NCI-H1092 (cell line): ENCODE data around the gene RAD51B.
A peak's percentile ranks its signal among the peaks of the same experiment; 100 is the strongest.
"Not testable (repeated sequence)": the region's sequence is repeated elsewhere in the genome, so short reads cannot be mapped to it uniquely, and the experiment has no call there.

ENCODE experiments used
- DNase-seq: peaks from one replicate; lab custom pipeline; 2025; lab: John Stamatoyannopoulos, UW

RAD51B gene

DNA sequence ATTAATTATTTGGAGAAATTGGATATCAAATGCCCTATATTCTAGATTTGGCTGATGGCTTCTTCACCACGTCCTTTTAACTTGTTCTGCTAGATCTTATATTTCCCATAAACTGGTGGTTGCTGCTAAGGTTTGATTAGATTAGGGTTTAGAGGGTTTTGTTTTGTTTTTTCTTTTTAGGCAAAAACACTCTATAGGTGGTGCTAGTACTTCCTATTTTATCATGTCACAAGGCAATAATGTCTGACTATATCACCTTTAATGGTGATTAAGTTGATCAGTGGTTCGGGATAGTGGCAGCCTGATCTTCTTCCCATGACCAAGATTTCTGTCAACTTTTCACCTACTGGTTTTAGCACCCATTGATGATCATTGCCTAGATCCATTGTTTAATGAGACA is 455.1 kb downstream of the RAD51B start:
- no peak for DNase-seq

DNA sequence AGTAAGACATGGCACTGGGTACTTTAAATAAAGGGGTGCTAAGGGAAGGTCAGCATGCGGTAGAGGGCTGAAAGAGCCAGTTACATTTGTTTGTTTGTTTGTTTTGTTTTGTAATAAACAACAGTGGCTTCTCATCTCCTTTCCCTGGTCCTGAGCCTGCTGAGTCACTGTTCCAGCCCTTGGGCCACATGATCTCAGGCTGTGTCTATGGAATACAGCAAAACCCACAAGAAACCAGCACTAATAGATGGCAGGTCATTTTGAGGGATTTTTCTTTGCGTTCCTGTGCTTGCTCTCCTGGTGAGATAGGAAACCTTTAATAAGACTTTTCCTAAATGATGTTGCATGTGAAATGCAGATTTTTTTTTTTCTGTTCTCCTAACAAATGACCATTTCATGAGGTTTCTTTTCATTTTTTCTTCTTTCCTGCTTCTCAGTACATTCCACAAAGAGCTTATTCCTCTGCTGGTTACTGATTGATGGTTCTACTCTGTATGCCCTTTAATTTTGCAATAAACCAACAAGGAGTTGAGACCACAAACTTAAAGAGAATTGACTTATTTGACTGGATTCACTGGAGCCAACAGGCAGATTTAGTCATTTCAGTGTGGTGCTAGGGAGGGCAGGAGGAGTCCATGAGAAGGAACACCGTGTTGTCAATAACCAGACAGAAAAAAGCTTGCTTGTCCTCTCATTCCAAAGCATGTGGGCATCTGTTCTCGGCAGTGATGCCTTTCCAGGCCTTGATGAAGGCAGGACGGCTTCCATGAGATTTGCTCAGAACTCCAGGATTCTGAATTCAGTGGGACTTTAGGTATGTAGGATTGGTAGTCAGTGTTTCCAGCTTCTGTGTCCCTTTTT is 459.2 kb downstream of the RAD51B start:
- no peak for DNase-seq

- no peak for DNase-seq
Measured at GRCh38 chr14:68279437-68279720, 459.8 kb downstream of the RAD51B start.

- no peak for DNase-seq
Measured at GRCh38 chr14:68279777-68280233, 460.2 kb downstream of the RAD51B start.

- DNase-seq: no peak
Measured at GRCh38 chr14:68281497-68281896, 461.9 kb downstream of the RAD51B start.

GRCh38 chr14:68282479-68283377 is 463.1 kb downstream of the RAD51B start:
- DNase-seq: no peak

- DNase-seq: no peak
Measured at GRCh38 chr14:68283378-68284123, 464.0 kb downstream of the RAD51B start.

- DNase-seq: no peak
Measured at GRCh38 chr14:68284333-68284732, 464.8 kb downstream of the RAD51B start.

DNA sequence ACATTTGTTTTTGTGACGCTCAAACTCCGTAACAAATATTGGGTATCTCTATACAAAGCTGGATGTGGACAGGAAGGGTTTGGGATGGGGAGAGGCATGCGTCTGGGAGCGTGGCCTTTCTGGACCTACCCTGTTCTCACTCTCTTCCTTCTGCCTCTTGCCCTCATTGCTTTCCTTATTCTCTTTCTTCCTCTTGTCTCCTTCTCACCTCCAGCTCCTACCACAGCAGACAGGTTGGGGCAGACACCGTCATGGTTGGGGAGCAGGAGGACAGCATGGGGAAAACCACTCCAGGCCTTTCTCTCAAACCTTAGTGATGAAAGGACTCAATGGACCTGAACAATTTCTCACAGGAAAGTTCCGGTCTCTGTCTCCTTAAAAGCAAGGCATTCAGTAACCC is 465.3 kb downstream of the RAD51B start:
- no peak for DNase-seq

DNA sequence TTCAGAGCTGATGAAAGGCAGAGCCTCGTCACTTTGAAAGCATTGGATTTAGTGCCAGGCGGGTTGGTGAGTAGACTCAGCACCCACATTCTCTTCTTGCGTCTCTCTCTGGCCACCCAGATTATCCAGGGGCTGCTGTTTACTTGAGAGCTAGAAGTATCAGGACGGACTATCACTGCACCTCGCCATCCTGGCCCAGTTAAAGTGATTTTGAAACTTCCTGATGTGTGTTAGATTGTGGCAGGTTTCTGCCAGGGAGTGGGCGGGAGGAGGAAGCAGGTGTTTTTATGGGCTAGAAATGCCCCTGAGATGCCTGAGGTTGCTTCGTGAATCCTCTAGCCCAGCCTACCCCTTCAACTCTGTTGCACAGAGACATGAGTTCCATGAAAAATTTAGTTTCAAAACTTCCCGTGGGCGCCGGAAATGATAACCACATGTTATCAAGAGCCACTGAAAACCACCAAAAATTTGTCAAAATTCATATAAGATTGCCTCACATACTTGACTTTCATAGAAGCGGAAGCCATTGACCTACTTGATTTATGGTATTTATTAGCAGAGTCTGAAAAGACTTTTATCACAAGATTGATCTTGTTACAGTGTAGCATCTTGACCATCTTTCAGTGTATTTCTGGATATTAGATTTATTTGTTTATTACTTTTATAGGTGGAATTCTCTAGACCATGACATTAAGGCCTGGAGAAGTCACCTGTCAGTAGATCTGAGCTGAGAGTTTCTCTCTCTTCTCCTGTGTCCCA is 466.0 kb downstream of the RAD51B start:
- no peak for DNase-seq

GRCh38 chr14:68286667-68287066 is 467.1 kb downstream of the RAD51B start:
- no peak for DNase-seq

DNA sequence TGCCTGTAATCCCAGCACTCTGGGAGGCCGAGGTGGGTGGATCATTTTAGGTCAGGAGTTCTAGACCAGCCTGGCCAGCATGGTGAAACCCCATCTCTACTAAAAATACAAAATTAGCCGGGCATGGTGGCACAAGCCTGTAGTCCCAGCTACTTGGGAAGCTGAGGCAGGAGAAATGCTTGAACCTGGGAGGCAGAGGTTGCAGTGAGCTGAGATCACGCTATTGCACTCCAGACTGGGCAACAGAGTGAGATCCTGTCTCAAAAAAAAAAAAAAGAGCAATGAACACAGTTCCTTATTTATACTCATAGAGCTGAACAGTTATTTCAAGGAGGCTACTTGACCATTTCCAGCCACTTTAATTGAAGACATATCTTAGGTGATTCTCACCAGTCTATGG is 469.9 kb downstream of the RAD51B start:
- DNase-seq: not testable (repeated sequence)

DNA sequence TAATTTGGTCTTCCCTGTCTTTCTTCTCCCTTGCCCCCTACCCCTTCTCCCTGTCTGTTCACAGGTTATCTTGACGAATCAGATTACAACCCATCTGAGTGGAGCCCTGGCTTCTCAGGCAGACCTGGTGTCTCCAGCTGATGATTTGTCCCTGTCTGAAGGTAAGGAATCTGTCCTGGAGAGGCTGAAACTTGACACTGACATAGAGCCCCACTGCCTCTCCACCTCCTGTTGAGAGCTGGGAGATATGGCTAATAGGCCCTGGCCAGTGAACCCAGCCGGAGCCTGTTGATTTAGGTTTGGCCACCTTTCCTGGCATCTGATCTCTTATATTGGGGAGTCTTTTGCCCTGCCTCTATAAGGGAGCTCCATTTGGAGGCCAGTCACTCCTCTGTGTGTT is 472.2 kb downstream of the RAD51B start:
- DNase-seq: peak; percentile 9

DNA sequence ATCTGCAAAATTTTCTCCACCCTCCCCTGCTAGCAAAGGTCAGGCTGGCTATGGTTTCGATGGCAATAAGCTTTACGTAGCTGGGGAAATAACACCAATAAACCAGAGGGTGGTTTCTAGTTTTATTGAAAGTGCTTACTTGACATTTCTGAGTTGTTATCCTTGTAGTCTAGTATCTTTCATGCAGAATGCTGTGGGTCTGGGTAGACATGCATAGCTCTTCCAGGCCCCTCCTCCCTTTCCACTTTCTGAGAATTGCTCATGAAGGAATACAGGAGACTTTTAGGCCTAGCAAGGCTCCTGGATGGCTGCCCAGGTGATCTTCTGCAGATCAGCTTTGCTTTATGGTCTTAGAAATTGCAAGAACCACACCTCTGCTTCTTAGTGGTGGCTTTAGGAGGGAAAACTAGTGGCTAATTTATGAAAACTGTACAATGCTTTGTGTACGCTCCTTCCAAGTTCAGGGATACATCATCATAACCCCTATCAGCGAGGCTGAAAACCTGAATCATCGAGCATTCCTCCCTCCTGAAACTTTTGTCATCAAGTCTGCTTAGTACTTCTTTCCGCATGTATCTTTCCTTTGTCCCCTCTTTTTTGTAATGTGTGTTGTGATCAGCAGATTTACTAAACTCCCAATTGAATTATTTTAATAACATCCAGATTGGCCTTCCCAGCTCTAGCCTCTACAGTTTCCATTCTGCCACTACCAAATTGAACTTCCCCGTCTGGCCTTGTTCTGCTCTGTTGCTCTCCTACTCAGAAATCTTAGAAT is 473.0 kb downstream of the RAD51B start:
- DNase-seq: no peak

DNA sequence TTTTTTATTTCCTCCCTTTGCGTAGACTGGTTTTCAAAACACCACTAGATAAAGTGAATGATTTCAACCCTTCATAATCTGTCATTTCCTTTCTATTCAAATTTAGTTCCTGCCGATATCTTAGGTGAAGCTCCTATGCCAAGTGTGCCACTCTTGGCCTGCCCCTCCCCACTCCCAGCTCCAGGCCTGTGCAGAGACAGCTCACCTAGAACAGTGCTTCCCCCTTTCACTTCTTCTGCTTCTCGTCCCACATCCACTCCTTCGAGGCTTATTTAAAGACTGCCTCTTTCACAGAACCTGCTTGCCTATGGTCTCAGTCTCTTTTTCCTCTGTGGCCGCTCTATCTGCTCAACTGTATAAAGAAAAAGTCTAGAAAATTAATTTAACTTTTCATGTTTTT is 473.8 kb downstream of the RAD51B start:
- no peak for DNase-seq

DNA sequence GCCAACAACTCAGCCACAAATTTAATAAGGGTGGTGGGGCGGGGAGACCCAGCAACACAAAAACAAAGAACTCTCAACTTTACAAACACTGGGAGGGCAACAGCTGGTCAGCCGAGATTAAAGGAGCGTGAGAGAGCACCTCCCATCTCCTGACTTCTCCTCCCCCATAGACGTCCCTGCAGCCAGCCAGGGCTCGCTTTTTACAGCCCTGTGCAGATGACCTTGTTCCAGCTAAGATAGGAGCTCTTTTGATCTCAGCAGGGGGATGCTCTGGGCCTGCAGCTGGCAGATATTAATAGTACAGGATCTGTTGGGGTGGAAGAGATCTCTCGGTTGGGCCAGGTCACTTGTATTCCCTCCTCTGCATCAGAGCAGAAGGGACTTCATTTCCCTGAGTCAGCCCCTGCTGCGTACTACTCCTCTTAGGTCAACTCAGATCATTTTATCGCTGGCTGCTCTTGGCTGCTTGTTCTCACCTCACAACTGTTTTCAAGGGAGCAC is 475.8 kb downstream of the RAD51B start:
- DNase-seq: no peak

- DNase-seq: no peak
Measured at GRCh38 chr14:68297039-68297438, 477.5 kb downstream of the RAD51B start.

GRCh38 chr14:68297876-68298468 is 478.4 kb downstream of the RAD51B start:
- no peak for DNase-seq

DNA sequence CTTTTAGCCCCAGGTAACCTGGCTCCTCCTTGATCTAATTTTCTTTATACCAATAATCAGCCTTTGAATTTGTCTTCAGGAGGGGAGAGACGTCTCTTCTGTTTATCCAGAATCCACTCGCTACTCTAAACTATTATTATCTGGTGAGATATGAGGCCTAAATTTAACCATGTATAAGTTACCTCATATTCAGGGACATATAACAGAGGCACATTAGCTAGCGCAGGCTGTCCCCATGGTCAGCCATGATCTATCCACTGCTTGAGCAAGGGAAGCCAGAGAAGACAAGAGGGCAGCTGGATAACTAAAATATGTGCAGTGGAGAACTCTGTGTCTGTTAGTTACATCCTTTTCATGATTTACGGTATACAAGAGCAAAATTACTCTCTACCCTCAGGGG is 481.0 kb downstream of the RAD51B start:
- no peak for DNase-seq

DNA sequence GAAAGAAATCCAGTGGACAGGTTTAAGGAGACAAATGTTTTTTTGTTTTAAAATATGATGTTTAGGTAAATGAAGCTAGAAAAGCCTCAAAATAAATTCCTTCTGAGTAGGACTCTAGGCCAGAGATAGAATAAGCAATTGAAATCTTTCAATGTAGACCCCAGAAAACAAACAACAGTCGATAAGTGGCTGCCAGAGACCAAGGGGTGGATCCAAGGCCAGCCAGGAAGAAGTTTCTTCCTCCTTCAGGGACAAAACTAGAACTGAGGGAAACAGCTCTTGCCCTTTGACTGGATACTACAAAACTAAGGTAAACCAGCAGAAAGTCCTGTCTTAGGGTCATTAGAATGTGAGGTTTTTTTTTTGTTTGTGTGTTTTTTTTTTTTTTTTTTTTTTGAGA is 481.6 kb downstream of the RAD51B start:
- no peak for DNase-seq
